HepG2 (cell line): ENCODE results near the gene EPB41L3. TPM values are rescaled to one million over a fixed set of nuclear protein-coding genes. Genes with fewer than 3 reads are reported as not detected.

Experiments
- ATAC-seq: fragments of 200-7000 bp; cut with Tn5 transposase; 3 replicates; pipeline ENCODE4 v1.9.1; 2020; ENCODE audit warnings: mild to moderate bottlenecking, moderate library complexity
- BruUV-seq: library from RNA; stranded (reverse); fragments of 400-500 nt; replicated peaks from 2 replicates; lab custom pipeline; 2021; lab: Mats Ljungman, UMichigan
- CTCF ChIA-PET: fragments of 300-600 bp; formaldehyde crosslinking; extraction: SDS; loops from one replicate; lab custom pipeline; 2021; ENCODE audit warnings: low total read pairs, inconsistent platforms, low intra/inter-chr PET ratio; lab: Yijun Ruan, JAX
- POLR2A ChIA-PET: fragments of 350-600 bp; sonication (Branson Sonifier 250); formaldehyde crosslinking; loops from one replicate; lab custom pipeline; 2020; ENCODE audit warnings: antibody characterized with exemption, inconsistent platforms; lab: Yijun Ruan, JAX
- DNase-seq: peaks from one replicate; pipeline ENCODE4 v3.0.0-alpha.2; 2015; ENCODE audit warnings: low spot score
- FAIRE-seq: peaks from 3 replicates; lab custom pipeline; 2011; peaks lifted over from hg19 to GRCh38; lab: Jason Lieb, UNC
- H2AFZ ChIP-seq: one replicate; pipeline ENCODE4 v1.6.1; 2011; ENCODE audit warnings: low read length, inconsistent platforms
- H3K27ac ChIP-seq: fragments of 300-600 bp; 3 replicates; pipeline ENCODE4 v1.8.0; 2011; ENCODE audit warnings: mixed run types, mild to moderate bottlenecking, mixed read lengths, low read length, inconsistent platforms; ENCODE audit not compliant: insufficient read depth; ENCODE audit errors: extremely low read length
- H3K27me3 ChIP-seq, 2 experiments: fragments of 200-600 bp in 1 of 2; 2 replicates in 1 of 2; 3 replicates in 1 of 2; pipeline versions ENCODE4 v1.6.0 to v1.8.0; 2011; ENCODE audit warnings: low read length in 2 of 2, mild to moderate bottlenecking in 2 of 2, moderate library complexity in 2 of 2, inconsistent platforms in 1 of 2; ENCODE audit not compliant: insufficient read depth in 2 of 2, control insufficient read depth in 1 of 2
- H3K36me3 ChIP-seq, 2 experiments: fragments of 200-600 bp in 1 of 2; replicated peaks in 1 of 2; 2 replicates in 1 of 2; 3 replicates in 1 of 2; pipeline versions ENCODE4 v1.5.1 to v1.8.0; 2011; ENCODE audit warnings: low read length in 2 of 2, inconsistent platforms in 1 of 2; ENCODE audit not compliant: insufficient read depth in 2 of 2, control insufficient read depth in 1 of 2
- H3K4me1 ChIP-seq: 2 replicates; pipeline ENCODE4 v1.5.1; 2012; ENCODE audit warnings: low read length, inconsistent platforms; ENCODE audit not compliant: insufficient read depth
- H3K4me2 ChIP-seq: 2 replicates; pipeline ENCODE4 v1.6.0; 2011; ENCODE audit warnings: low read depth, low read length, inconsistent platforms
- H3K4me3 ChIP-seq, 3 experiments: fragments of 200-600 bp in 1 of 3; sonication (generic), shearing (Covaris generic) in 1 of 3; replicated peaks in 1 of 3; 2 replicates each; pipeline ENCODE4 v1.5.1; 2011 to 2016; ENCODE audit warnings: low read length in 3 of 3, inconsistent platforms in 2 of 3, low read depth in 2 of 3, mild to moderate bottlenecking in 2 of 3, control low read depth in 1 of 3, mixed read lengths in 1 of 3; ENCODE audit not compliant: insufficient read depth in 1 of 3
- H3K79me2 ChIP-seq: one replicate; pipeline ENCODE4 v1.6.1; 2011; ENCODE audit warnings: low read length, inconsistent platforms; ENCODE audit not compliant: insufficient read depth
- H3K9ac ChIP-seq: 2 replicates; pipeline ENCODE4 v1.6.0; 2011; ENCODE audit warnings: mild to moderate bottlenecking, low read depth, low read length, inconsistent platforms; ENCODE audit not compliant: insufficient read depth
- H3K9me3 ChIP-seq: 2 replicates; pipeline ENCODE4 v1.5.1; 2012; ENCODE audit warnings: mild to moderate bottlenecking, low read length
- H4K20me1 ChIP-seq: 2 replicates; pipeline ENCODE4 v1.6.0; 2011; ENCODE audit warnings: inconsistent platforms, mild to moderate bottlenecking, low read length, moderate library complexity; ENCODE audit not compliant: insufficient read depth
- BCL3 ChIP-seq: sonication (generic); formaldehyde crosslinking; IDR thresholded peaks from 2 replicates; pipeline ENCODE4 v1.5.1; 2020; ENCODE audit warnings: mild to moderate bottlenecking, missing genetic modification reagents, moderate library complexity
- GRHL1 ChIP-seq: sonication (generic); formaldehyde crosslinking; conservative IDR thresholded peaks from 2 replicates; pipeline ENCODE4 v1.8.0; 2022; ENCODE audit warnings: missing genetic modification reagents
- HMG20A ChIP-seq: IDR thresholded peaks from 2 replicates; pipeline ENCODE4 v1.6.1; 2016; ENCODE audit warnings: borderline replicate concordance
- WGBS: methylation state at CpG from one replicate; pipeline ENCODE4 v1.1.6; 2017; ENCODE audit warnings: low lambda C conversion rate; 5-methylcytosine and 5-hydroxymethylcytosine counted together
- in situ Hi-C: cut with HindIII; loops from 2 replicates; pipeline ENCODE4 v1.10.0; 2017; ENCODE audit warnings: low pct_unique_long_range_greater_than_20kb; ENCODE audit not compliant: extremely low pct_ligation_motif_present
- intact Hi-C: fragments of 100-400 bp; cut with micrococcal nuclease; formaldehyde crosslinking; loops from one replicate; pipeline ENCODE4 v1.10.0; 2022; ENCODE audit not compliant: unreplicated experiment
- polyA plus RNA-seq, 8 experiments: library from polyadenylated mRNA; depleted of rRNA in 3 of 8; stranded (reverse) in 7 of 8; unstranded in 1 of 8; fragments of >200 nt; fragmentation: Illumina TruSeq in 4 of 8; extraction: Trizol in 4 of 8; gene quantifications; 2 replicates each; pipeline versions ENCODE4 v1.2.1 to v1.2.3, GENCODE V29; 2011 to 2016; ENCODE audit warnings: low read depth in 4 of 8, missing spikeins in 1 of 8, mixed read lengths in 1 of 8; ENCODE audit not compliant: insufficient read depth in 1 of 8
- total RNA-seq, 5 experiments: library from RNA; depleted of rRNA; stranded (reverse); fragments of >200 nt; fragmentation: Illumina TruSeq; extraction: Trizol; gene quantifications; 2 replicates each; pipeline ENCODE4 v1.2.3, GENCODE V29; 2016; ENCODE audit warnings: low read depth in 1 of 5

EPB41L3 gene
- total and polyA plus RNA-seq, 2 of the 13 experiments (the other 11 are each of a cell fraction or from before 2014, with no cell fraction given), result not detected

- TF ChIP-seq GRHL1 (CRISPR knock-in tag), result no peak
Observed at GRCh38 chr18:5462227-5462626, 81.6 kb downstream of the EPB41L3 start (continued).

GRCh38 chr18:5461041-5461440, 82.8 kb downstream of the EPB41L3 start:
- no peaks in the 10 kb centered on the region for H3K4me1 ChIP-seq
- CTCF ChIA-PET, result no interaction called here
- H3K9ac ChIP-seq, result no peak overlapping the region
- no peaks in the 10 kb centered on the region for H3K36me3 ChIP-seq
- peaks cover 0 to 8% of the 10 kb centered on the region in 2 experiments; a peak in 2 of 5 replicates for H3K27me3 ChIP-seq
- no peak overlapping the region for H3K4me3 ChIP-seq
- 0% methylated on average over 3 of the region's 3 CpGs for WGBS
- H3K9me3 ChIP-seq, result no peaks in the 10 kb centered on the region
- H4K20me1 ChIP-seq, result no peaks in the 10 kb centered on the region
- no peak overlapping the region for H2AFZ ChIP-seq
- POLR2A ChIA-PET, result no interaction called here
- no peak for DNase-seq
- intact Hi-C loops (no loop called here), in situ Hi-C loops (no loop called here)
- no peak for TF ChIP-seq BCL3 (CRISPR knock-in tag)
- no peak for TF ChIP-seq HMG20A (CRISPR knock-in tag)
- H3K27ac ChIP-seq, result no peak overlapping the region
- no peak overlapping the region for H3K4me2 ChIP-seq
- H3K79me2 ChIP-seq, result no peaks in the 10 kb centered on the region
- ATAC-seq, result no peak
- no peak for FAIRE-seq
- no TSS peak for BruUV-seq
